RPMI7951 (cell line): ENCODE results near the gene CD7. TPM values are rescaled to one million over a fixed set of nuclear protein-coding genes. Genes with fewer than 3 reads are reported as not detected.

Experiments used
- DNase-seq: peaks from one replicate; pipeline ENCODE4 v3.0.0-alpha.2; 2012; ENCODE audit warnings: low read depth
- total RNA-seq: library from RNA; depleted of rRNA; stranded (reverse); fragments of >200 nt; shearing (Covaris generic); gene quantifications from 2 replicates; pipeline ENCODE4 v1.2.3, GENCODE V29; 2014

The CD7 gene
- total RNA-seq, 1 experiment from 2014 or later: not detected

DNA sequence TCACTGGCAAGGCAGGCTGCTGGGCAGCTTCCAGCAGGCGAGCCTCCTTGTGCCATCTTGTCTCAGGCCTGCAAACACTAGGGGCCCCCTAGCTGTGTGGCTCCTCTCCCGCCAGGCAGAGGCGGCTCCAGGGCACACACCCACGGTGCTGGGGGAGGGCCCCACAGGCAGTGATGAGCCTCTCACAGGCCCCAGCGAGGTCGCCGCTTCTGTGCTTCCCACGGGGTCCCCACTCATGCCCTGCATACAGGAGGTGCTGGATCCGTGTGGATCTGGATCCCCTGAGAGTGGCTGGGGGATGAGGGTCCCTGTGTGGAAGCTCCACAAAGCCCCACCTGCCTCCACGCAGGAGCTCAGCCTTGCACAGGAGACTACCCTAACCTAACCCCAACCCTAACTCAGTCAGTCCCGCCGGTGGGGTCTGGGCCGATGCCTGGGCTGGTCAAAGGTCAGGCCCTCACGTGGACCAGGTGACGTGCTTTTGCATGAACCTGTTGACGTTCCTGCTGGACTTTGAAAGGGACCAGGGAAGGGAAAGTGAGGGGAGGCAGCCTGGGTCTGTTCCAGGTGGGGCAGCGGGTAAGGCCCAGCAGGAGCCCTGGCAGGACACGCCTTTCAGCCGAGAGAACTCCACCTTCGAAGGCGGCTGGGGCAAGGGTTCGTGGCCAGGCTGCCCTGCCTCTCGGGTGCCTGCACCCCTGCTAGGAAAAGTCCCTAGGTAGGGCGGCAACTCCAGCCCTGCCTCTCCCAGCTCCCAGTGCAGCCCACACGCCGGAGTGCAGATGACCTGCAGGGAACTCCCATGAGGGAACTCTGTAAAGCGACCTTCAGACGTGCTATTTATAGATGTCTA, 11.0 kb upstream of the CD7 start:
- DNase-seq: no peak

DNA sequence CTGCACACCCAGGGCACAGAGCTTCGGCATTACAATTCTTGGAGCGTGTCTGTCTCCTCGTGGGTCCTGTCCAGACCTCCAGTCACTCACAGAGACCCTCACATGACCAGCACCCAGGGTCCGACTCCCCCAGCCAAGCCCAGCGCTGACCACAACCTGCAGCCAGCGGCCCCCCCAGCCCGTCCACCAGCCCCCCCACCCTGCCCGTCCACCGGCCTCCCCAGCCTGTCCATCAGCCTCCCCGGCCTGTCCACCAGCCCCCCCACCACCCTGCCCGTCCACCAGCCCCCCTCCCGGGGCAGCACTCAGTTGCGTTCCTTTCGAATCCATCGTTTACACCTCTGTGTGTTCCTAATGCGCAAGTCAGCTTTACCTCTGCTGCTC, 10.3 kb upstream of the CD7 start:
- DNase-seq: no peak

DNA sequence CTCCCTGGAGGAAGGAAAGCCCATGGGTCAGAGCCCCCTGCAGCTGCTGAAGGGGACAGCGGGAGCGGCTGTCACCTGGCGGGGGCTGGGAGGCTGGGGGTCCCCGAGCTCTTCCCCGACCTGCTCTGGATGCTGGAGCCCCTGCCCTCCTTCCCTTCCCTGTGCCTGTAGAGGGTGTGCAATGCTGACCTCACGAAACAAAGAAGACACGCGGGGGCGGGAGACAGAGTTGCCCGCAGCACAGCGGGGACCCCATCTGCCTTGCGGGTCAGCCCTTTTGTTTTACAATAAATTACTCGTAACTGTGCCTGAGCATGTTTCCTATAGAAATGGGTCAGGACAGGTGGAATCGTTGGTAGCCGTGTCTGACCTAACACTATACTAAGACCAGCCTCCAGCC, 9.9 kb upstream of the CD7 start:
- no peak for DNase-seq

DNA sequence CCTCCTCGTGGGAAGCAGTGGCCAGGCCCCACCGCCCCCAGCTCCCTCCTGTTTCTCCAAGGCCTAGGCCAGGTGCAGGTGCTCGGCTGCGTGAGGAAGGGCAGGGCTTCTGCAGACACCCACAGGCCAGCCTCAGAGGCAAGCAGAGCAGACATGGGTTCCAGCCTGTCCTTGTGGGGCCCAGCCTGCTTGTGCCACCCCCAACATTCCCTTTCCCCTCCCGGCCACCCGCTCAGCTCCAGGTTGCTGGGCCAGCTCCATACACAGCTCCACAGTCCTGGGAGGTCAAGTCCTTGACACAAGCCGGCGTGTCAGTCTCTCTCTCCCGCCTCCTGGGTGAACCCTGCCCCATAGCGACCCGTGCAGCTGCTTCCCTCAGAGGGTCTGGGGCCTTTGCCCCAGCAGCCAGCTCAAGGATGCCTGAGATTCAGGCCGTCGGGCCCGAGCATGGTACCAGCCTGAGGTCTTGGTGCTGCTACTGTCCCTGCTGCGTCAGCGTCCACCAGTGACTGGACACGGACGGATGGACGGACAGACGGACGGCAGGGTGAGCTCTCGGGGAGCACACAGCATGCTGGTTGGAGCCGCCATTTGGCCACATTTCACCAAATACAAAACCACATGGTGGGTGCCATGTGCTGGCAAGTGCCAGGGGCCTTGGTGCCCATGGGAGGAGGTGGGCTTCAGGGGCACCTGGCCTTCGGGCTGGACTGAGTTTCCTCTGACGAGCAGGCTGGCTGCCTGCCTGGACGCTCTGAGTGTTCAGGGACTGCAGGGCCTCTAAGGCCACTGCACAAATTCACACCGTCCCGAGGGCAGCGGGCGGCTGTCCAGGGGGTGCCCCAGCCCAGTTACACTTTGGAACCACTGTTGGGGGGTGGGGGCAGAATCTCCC, 8.1 kb upstream of the CD7 start:
- no peak for DNase-seq

DNA sequence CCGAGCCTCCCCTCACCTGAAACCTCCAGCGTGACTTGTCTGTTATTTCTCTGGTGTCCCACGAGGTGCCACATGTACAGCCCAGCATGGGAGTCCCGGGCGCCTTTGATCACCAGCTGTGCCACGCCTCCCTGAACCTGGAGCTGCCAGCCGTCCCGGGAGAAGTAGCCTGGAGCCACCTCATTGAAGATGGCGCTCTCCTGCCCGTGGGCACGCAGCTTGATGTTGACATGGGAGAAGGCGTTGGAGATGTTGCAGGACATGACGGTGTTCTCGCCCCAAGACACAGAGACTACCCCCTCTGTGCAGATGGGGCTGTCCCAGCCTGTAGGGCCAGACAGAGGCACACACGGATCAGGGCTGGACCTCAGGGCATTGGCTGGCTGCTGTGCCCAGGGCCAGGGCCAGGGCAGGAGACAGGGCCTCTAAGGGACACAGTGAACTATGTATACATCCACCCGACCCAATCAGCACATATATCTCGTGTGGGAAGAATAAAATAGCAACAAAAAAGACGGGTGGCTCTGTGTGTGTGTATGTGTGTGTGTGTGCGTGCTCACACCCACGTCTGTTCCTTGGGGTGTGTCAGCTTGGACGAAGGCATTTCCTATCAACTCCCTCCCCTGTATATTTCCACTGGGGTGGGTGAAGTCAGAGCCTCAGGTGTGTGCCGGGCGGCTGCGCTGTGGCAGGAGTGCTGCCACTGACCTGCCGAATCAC, 7.3 kb upstream of the CD7 start:
- DNase-seq: no peak

DNA sequence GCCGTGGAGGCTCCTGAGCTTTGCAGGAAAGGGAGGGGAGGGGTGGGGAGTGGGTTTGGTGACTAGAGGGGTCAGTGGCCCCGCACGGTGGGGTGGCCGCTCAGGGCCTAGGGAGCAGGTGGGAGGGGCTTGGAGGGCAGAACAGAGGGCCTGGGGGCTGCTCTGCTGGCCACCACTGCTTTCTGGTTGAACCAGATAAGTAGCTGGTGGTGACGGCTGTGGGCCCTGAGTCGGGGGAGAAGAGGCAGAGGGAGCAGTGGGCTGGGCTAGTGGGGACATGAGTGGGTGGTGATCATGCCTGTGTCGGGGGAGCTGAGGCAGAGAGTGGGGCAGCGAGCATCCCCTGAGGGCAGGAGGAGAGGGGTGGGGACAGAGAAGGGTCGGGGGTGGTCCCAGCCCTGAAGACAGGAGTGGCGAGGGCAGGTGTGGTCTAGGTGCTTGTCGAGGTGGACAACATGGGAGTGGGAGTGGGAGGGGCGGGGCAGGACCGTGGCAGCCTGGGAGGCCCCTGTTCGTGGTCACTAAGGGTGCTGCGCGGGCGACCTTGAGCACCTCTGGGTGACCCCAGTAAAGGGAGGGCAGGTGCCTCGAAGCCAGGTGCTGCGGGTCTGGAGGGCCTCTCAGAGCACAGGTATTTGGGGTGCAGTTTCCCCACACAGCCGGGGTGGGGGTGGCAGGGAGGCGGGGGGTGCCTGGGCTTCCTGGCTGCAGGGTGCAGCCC, 6.3 kb upstream of the CD7 start:
- no peak for DNase-seq

DNA sequence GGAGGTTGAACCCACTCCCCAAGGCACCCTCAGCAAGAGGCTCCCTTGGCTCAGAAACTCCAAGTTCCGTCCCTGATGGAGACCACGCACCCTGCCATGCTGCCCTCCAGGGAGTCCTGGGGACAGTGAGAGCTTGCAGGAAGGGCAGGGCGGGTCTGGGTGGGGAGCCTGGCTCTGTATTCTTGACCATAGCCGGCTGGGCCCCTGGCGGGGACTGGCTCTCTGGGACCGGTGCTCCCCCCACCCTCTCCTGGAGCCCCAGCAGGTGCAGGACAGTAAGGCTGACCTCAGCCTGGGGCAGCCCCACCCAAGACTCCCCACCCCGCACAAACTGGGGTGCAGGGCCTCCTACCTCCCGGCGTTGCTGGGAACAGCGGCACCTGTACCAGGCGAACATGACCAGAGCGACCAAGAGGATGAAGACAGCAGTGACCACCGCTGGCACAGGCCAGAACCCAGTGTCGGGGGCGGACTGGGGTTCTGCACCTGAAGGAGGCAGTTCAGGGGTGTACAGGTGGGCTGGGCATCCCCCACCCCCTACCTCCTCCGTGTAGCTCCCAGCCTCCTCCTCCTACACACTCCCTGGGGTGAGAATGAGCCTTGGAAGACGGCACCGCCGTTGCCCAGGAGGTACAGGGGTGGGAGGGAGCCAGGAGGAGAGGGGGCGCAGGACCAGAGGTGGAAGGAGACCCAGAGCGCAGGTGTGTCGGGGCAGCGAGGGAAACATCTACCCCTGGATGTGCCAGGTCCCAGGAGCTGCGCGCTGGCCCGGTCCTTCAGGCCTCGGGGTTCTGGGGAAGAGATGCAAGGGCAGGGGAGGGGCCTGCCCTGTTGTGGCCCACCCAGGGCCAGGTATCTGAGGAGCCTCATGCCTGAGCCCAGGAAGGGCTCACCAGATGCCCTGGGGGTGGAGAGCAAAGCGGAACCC, 5.4 kb upstream of the CD7 start:
- no peak for DNase-seq

DNA sequence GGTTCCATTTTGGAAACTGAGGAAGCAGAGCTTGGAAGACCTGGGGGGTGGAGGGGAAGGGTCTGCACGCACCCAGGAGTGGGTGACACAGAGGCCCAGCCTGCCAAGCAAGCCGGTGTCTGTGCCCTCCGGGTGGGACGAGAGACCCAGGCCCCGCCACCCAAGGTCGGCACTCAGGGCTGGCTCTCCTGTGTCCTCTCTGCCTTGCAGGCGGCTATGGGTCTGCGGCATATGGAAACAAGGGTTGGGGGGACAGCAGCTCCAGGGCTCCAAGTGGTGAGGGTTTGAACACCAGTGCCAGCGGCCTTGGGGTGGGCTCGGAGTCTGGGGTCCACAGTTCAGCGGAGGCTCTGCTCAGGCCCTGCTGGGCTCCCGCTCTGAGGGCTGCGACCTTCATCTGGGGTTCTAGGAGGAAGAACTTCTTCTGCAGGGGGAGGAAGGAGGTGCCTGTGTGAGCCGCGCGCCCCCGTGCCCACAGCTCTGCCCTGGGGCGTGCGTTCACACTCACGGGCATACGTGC, 4.6 kb upstream of the CD7 start:
- DNase-seq: no peak

DNA sequence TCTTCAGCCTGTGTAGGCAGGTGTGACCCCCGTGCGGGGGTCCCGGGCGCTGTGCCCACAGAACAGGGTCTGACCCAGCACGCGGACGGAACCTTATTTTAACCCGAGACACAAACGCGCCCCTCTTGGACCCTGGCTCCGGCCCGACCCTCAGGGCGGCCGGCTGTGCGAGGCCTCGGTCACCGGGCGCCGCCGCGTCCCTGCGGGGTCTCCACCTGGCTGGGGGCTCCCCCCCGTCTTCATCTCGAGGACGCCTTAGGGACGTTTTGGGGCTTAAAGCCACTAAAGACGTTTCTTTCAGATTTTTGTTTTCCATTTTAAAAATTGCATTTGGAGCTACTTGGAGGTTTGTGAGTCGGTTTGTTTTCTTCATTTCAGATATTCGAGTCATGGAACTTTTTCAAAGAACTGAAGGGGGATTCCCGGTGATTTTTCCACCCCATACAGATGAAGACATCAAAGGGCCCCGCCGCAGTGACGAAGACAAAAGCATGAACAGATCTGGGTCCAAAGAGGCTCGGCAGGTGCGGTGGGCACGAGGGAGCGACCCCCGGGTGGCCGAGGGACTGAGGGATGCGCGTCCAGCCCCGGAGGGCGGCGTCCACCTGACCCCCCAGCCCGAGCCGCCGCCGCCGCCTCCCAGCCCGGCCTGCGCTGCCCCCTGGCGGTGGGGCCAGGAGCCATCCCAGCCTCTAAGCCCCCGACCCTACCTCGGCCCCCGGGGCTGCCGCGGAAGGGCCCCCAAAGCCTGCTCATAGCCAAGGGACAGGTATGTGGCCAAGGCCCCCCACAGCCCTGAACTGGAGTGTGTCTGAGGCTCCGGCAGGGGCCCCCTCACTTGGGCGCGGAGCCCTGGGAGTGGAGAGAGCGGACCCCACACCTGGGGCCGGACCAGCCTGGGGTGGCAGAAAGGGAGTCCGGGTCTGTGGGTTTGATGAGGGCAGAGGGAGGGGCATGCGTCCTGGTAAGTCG, 3.8 kb upstream of the CD7 start:
- DNase-seq: peak; percentile 27

DNA sequence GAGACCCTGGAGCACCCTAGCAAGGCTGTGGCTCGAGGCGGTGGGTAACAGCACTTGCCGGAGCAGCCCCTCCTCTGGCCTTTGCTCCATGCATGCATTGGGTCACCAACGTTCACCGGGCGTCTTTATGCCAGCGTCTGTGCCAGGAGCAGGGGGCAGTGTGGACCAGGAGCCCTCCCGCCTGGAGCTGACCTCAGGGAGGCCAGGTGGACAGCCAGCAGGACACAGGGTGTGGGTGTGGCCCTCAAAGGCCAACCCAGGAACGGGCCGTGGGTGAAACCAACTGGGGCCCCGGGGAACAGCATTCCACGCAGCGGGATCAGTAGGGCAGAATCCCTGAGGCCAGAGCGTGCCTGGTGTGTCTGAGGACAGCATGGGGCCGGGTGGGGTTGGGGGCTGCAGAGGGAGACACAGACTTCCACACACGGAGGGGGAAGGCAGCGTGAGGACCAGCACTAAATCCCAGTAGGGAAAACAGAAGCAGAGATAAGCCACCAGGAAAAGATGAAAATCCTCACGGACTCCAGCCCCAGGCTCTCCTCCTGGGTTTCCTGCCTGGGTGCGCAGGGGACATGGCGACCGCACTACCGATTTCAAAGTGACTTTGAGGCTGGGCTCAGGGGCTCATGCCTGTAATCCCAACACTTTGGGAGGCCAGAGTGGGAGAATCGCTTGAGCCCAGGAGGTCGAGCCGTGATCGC, 2.9 kb upstream of the CD7 start:
- DNase-seq: peak; percentile 36

DNA sequence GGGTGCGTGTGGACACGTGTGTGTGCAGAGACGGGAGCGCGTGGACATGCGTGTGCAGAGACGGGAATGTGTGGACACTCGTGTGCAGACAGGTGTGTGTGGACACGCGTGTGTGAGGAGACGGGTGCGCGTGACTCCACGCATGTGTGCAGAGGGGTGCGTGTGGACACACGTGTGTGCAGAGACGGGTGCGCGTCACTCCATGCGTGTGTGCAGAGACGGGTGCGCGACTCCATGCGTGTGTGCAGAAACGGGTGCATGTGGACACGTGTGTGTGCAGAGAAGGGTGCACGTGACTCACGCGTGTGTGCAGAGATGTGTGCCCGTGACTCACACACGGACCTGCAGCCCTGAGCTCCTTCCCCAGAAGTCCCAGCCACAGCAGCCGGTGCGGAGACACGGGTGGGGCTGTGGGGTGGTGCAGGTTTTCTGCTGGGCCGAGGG, 2.2 kb upstream of the CD7 start:
- DNase-seq: no peak

DNA sequence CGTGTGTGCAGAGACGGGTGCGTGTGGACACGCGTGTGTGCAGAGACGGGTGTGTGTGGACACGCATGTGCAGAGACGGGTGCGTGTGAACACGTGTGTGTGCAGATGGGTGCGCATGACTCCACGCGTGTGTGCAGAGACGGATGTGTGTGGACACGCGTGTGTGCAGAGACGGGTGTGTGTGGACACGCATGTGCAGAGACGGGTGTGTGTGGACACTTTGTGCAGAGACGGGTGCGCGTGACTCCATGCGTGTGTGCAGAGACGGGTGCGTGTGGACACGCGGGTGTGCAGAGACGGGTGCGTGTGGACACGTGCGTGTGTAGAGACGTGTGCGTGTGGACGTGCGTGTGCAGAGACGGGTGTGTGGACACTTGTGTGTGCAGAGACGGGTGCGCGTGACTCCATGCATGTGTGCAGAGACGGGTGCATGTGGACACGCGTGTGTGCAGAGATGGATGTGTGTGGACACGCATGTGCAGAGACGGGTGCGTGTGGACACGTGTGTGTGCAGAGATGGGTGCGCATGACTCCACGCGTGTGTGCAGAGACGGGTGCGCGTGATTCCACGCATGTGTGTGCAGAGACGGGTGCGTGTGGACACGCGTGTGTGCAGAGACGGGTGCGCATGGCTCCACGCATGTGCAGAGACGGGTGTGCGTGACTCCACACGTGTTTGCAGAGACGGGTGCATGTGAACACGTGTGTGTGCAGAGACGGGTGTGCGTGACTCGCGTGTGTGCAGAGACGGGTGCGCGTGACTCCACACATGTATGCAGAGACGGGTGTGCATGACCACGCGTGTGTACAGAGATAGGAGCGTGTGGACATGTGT, 1.6 kb upstream of the CD7 start:
- DNase-seq: no peak

DNA sequence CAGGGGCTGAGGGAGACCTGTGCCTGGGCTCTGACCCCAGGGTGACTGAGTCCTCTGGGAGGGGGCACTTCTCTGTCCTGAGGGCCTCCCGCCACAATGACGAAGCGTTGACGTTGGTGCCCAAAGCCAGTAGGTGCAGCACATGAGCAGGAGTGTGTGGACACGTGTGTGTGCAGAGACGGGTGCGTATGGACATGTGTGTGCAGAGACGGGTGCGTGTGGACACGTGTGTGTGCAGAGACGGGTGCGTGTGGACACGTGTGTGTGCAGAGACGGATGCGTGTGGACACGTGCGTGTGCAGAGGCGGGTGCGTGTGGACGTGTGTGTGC, 726 bp upstream of the CD7 start:
- DNase-seq: no peak

DNA sequence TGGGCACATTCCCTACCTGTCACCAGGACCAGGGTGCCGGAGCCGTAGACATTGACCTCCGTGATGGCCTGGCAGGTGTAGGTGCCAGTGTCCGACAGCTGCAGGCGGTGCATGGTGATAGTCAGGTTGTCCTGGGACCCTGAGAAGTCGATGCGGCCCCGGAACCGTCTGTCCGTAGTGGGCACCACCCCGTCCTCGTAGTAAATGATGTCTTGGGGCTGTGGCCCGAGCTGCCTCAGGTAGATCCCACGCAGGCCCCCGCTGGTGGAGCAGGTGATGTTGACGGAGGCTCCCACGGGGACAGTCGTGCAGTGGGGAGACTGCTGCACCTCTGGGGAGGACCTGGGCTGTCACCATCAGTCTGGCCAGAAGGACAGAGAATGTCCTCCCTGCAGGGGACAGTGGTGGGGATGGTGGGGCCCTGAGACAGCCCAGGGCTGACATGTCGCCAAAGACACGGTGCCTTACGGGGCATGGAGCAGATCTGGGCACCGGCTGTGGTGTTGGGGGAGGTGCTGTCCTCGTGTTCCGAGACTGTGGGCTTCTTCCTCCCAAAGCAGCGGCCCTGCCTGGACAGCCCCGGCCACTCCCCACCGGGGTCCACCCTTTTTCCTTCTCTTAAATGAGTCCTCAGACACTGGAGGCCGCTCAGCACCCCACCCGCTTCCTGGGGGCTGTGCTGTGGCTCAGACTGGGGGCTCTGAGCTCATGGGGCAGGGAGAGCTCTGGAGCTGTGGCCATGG, 586 bp downstream of the CD7 start:
- DNase-seq: no peak

DNA sequence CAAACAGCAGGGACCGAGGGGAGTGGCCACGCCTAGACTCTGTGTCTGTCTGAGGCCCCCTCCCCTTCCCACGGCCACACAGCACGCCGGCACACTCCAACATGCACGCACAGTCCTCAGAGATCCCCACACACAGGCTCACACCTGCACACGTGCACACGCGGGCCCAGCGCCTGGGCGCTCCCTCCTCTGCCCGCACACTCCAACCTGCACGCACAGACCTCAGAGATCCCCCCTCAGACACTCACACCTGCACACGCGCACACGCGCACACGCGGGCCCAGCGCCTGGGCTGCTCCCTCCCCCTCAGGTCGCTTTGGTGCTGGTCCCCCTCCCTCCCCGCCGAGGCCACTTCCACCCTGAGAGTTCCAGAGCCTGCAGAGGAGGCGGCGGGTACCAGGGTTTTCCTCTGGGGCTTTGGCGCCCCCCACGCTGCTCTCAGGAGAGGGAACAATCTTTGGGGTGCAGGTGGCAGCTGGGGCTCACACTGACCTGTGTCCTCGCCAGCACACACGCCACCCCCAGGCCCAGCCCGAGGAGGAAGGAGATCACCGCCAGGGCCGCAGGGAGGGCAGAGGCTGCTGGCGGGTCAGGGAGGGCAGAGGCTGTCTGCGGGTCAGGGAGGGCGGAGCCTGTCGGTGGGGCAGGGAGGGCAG, 1.6 kb downstream of the CD7 start:
- DNase-seq: no peak
